AG09309 (cell line): ENCODE results near the gene ADRA2A.

Experiments
- DNase-seq: peaks from one replicate; pipeline ENCODE4 v3.0.0-alpha.2; 2010; ENCODE audit warnings: low read depth
- H3K4me3 ChIP-seq: 2 replicates; pipeline ENCODE4 v1.5.1; 2011; ENCODE audit warnings: mild to moderate bottlenecking, low read depth, low read length, moderate library complexity; ENCODE audit not compliant: control insufficient read depth
- TF ChIP-seq, protein P1 (sequence below): IDR thresholded peaks from 2 replicates; pipeline ENCODE4 v1.5.1; 2011; ENCODE audit warnings: mild to moderate bottlenecking, low read depth, low read length, inconsistent platforms; ENCODE audit not compliant: insufficient read depth, control insufficient read depth; ENCODE audit errors: missing control alignments

ADRA2A gene

DNA sequence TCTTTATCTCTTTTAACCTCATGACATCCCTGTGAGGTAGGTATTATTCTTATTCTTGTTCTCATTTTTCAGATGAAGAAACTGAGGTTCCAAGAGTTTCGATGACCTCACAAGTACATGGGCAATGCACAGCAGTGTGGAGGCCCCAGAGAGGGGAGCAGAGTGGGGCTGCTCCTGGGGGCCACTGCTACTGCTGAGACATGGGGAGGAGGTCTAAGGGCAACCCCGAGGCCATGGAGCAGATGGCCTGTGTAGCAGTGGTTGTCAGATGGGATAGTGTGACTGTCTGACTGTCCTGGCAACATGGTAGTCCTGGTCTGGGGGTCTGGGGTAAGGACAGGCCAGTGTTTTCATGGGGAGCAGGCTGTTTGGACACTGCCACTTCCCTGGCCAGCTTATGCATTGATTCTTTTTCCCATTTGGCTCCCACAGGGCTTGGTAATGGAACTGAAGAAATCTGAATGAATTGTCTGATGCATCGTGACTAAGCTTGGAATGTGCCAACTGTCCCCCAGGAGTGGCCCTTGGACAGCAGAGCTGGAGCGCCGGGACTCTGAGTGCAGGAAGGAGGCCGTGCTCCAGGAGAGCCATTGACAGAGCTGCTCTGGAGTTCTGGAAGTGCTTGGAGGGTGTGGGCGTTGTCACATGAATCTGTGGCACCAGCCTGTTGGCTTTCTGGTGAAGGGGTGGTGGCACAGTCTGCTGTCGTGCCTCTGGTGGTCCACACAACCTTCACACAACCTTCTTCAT is 40.9 kb downstream of the ADRA2A start:
- H3K4me3 ChIP-seq = no peak overlapping the region
- TF ChIP-seq, protein P1, sequence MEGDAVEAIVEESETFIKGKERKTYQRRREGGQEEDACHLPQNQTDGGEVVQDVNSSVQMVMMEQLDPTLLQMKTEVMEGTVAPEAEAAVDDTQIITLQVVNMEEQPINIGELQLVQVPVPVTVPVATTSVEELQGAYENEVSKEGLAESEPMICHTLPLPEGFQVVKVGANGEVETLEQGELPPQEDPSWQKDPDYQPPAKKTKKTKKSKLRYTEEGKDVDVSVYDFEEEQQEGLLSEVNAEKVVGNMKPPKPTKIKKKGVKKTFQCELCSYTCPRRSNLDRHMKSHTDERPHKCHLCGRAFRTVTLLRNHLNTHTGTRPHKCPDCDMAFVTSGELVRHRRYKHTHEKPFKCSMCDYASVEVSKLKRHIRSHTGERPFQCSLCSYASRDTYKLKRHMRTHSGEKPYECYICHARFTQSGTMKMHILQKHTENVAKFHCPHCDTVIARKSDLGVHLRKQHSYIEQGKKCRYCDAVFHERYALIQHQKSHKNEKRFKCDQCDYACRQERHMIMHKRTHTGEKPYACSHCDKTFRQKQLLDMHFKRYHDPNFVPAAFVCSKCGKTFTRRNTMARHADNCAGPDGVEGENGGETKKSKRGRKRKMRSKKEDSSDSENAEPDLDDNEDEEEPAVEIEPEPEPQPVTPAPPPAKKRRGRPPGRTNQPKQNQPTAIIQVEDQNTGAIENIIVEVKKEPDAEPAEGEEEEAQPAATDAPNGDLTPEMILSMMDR = no peak
- DNase-seq = no peak

DNA sequence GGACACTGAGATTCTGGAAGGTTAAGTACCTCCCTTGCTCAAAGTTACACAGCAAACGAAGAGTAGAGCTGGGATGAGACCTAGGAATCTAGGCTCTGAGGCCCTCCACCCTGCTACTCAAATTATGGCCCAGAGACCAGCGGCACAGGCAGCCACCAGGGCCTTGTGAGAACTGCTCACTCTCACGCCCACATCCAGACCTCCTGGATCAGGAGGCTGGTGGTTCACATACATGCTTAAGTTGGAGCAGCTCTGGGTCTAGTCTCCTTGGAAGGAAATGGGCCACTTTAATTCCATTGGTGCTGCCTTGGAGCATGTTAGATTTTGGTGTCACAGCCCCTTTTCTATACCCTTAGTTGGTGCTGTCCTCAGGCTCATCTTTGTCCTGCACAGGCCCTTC is 41.9 kb downstream of the ADRA2A start:
- TF ChIP-seq, protein P1 = no peak
- no peak overlapping the region for H3K4me3 ChIP-seq
- DNase-seq = no peak

DNA sequence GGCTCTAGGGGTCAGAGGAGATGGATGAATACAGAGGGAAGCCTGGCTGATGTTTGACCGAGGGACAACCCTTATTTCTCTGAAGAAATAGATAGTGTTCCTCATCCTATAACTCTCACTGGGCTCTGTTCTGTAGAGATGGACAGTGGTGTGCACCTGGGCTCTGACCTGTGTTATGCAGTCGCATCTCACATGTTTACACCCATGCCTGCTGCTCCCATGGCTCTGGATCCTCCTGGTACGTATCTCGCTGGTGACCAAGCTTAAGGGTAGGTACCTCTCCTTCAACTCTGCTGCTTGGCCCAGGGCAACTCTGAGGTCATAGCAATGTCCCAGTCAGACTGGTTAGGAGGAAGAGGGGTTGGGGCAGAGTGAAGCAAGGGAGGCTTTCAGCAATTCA is 42.8 kb downstream of the ADRA2A start:
- DNase-seq = no peak
- TF ChIP-seq, protein P1 = no peak

DNA sequence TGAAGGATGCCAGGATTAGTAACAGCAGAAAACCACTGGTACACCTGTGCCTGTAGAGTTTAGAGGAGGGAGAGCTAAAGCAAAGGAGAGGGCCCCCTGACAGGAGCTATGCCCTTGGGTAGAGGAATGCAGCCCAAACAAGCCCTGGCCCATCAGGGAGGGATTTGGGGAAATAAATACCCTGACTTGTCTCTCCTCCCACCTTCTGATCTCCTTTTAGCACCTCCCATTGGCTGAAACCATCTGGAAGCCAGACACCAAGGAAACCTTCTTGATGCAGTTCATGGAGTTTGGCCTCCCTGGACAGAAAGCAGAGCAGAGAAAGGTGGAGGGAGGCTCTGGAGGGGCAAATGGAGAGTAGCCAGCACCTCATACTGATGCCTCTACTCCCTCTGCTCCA is 45.3 kb downstream of the ADRA2A start:
- DNase-seq = no peak
- no peak overlapping the region for H3K4me3 ChIP-seq

More for the DNA sequence above, 42.8 kb downstream of the ADRA2A start:
- H3K4me3 ChIP-seq = no peak overlapping the region

DNA sequence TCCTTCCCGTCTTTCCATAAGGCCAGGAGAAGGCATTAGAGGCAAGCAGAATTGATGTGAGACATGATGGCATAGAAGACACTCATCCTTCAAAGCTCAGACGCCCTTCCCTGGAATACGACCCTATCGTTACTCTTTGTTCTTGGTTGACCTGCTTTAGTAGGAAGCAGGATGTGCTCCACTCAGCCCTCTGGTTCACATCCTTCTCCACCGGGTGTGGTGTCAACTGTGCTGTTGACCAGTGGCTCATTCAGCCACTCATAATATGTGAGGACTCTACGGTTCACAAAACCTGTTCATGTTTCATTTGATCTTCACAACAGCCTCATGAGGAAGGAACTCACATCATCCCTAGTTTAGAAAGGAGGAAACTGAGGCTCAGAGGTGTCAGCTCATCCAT is 47.1 kb downstream of the ADRA2A start:
- DNase-seq = no peak
- no peak overlapping the region for H3K4me3 ChIP-seq
- TF ChIP-seq, protein P1 = no peak

More for the DNA sequence above, 45.3 kb downstream of the ADRA2A start:
- TF ChIP-seq, protein P1 = no peak

DNA sequence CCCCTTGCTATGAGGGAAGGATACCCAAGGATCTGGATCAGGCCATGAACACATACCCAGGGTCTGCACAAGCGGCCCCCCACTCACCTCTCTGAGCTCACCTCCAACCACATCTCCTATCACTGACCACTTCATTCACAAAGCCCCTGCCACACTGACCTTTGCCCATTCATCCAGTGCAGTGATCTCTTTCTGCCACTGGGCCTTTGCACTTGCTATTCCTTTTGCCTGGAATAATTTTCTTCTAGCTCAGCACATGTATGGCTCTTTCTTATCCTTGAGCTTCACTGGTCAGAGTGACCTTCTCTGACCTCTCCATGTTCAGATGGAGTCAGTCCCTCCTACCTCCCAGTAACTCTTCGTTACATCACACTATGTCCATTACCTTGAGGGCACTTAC is 48.3 kb downstream of the ADRA2A start:
- H3K4me3 ChIP-seq = no peak overlapping the region
- no peak for DNase-seq
- TF ChIP-seq, protein P1 = no peak
